Small intestine (tissue), 7 donors: ENCODE measurements around the gene MROH2A. TPM values are rescaled to one million over a fixed set of nuclear protein-coding genes. Genes with fewer than 3 reads are reported as not detected.

Experiments
- DNase-seq, 2 donors: peaks; one replicate each; pipeline versions ENCODE4 v3.0.0 to v3.0.0-alpha.2; 2013
- FAIRE-seq: peaks from 2 replicates; lab custom pipeline; 2012; peaks lifted over from hg19 to GRCh38; lab: Jason Lieb, UNC
- H3K27ac ChIP-seq, 3 donors: one replicate each; pipeline ENCODE4 v1.5.1; 2013; ENCODE audit warnings: low read length in 2 of 3, mild to moderate bottlenecking in 2 of 3, control low read depth in 1 of 3, inconsistent platforms in 1 of 3, low read depth in 1 of 3, moderate library complexity in 1 of 3
- H3K27me3 ChIP-seq, 3 donors: one replicate each; pipeline ENCODE4 v1.6.1; 2013; ENCODE audit warnings: low read length in 3 of 3, inconsistent platforms in 1 of 3; ENCODE audit not compliant: control insufficient read depth in 3 of 3, insufficient read depth in 3 of 3
- H3K36me3 ChIP-seq, 3 donors: one replicate each; pipeline ENCODE4 v1.6.1; 2013; ENCODE audit warnings: low read length in 3 of 3, inconsistent platforms in 1 of 3, low read depth in 1 of 3, mild to moderate bottlenecking in 1 of 3, moderate library complexity in 1 of 3; ENCODE audit not compliant: control insufficient read depth in 3 of 3, insufficient read depth in 2 of 3
- H3K4me1 ChIP-seq, 3 donors: one replicate each; pipeline ENCODE4 v1.6.1; 2013; ENCODE audit warnings: low read length in 2 of 3, inconsistent platforms in 1 of 3, low read depth in 1 of 3, mild to moderate bottlenecking in 1 of 3, moderate library complexity in 1 of 3; ENCODE audit not compliant: control insufficient read depth in 3 of 3, insufficient read depth in 2 of 3
- H3K4me3 ChIP-seq, 3 donors: one replicate each; pipeline ENCODE4 v1.5.1; 2013; ENCODE audit warnings: low read length in 3 of 3, control low read depth in 1 of 3, inconsistent platforms in 1 of 3, low read depth in 1 of 3, mild to moderate bottlenecking in 1 of 3, moderate library complexity in 1 of 3
- H3K9me3 ChIP-seq, 2 donors: one replicate each; pipeline ENCODE4 v1.6.1; 2013; ENCODE audit warnings: low read depth in 1 of 2, low read length in 1 of 2; ENCODE audit not compliant: control insufficient read depth in 2 of 2, insufficient read depth in 1 of 2
- WGBS, 3 donors: extraction: QIAGEN DNeasy Blood & Tissue Kit; methylation state at CpG; one replicate each; pipeline ENCODE4 v1.1.7; 2013; 5-methylcytosine and 5-hydroxymethylcytosine counted together
- polyA plus RNA-seq, 4 donors: library from polyadenylated mRNA; stranded (reverse) in 3 of 4; unstranded in 1 of 4; fragments of 200-250 nt in 3 of 4; fragments of 120-200 nt in 1 of 4; gene quantifications; one replicate each; pipeline versions ENCODE4 v1.2.1 to v1.2.3, GENCODE V29; 2013
- donor health status: healthy with polysubstance abuse.
- donor health status: control.
- donor health status: control.
- donor health status: Bipolar disorder and iron deficiency.
- donor health status: healthy.

MROH2A gene
- polyA plus RNA-seq, 4 donors = 0.19 to 1.6 (median 0.42) TPM

DNA sequence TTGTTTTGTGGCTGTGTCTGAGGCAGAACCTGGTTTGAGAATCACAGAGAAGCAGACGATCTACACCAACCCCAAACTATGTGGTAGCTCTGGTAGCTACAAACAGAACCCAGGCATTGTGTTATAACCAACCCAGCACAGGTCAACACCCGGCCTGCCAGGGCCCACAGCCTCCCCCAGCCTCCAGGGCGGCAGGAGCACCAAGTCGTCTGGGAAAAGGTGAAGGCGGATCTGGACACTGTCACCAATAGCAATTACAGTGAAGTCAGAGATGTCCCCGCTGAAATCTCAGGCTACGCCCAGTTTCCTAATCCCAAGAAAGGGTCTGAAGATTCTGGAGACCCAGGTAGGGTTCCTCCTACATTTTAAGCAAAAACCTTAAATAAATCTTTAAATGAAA lies 72.6 kb downstream of the MROH2A start:
- FAIRE-seq (no peak), DNase-seq (no peak)
- Histone ChIP-seq H3K9me3 (no peaks in the 10 kb centered on the region), H3K4me1 (peaks cover 0 to 6% (median 0%) of the 10 kb centered on the region in 3 donors), H3K27me3 (no peaks in the 10 kb centered on the region), H3K36me3 (peaks cover 0 to 40% (median 0%) of the 10 kb centered on the region in 3 donors), H3K27ac (no peak overlapping the region), H3K4me3 (no peak overlapping the region)
- 94 to 95% (median 95%) methylated on average over 7 of the region's 7 CpGs for WGBS, 3 donors

GRCh38 chr2:233851169-233851568 lies 73.0 kb downstream of the MROH2A start:
- H3K4me1 ChIP-seq = peaks cover 0 to 6% (median 0%) of the 10 kb centered on the region in 3 donors
- FAIRE-seq (no peak), DNase-seq (no peak)
- H3K27ac ChIP-seq = no peak overlapping the region
- 93 to 96% (median 96%) methylated on average over 6 of the region's 6 CpGs for WGBS, 3 donors
- no peaks in the 10 kb centered on the region for H3K27me3 ChIP-seq
- H3K4me3 ChIP-seq = no peak overlapping the region
- H3K9me3 ChIP-seq = no peaks in the 10 kb centered on the region
- peaks cover 0 to 40% (median 0%) of the 10 kb centered on the region in 3 donors for H3K36me3 ChIP-seq

DNA sequence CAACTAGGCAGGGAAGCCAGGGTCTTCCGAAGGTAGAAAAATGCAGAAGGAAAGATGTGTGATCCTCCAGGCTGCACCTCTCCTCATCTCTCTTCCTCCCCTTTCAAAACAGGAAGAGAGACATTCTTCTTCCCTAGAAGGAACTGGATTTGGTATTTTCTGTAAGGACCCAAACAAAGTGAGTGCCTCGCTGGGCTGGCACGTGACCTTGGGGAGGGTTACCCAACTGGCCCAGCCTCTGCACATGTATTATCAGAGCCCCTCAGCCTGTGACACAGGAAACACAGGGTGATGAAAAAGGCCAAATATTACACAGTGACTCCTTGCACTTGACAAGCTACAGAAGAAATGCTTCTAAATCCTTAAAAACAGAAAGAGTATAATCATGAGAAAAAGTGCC lies 73.9 kb downstream of the MROH2A start:
- WGBS, 3 donors = 74 to 91% (median 75%) methylated on average over 3 of the region's 3 CpGs
- FAIRE-seq = no peak

DNA sequence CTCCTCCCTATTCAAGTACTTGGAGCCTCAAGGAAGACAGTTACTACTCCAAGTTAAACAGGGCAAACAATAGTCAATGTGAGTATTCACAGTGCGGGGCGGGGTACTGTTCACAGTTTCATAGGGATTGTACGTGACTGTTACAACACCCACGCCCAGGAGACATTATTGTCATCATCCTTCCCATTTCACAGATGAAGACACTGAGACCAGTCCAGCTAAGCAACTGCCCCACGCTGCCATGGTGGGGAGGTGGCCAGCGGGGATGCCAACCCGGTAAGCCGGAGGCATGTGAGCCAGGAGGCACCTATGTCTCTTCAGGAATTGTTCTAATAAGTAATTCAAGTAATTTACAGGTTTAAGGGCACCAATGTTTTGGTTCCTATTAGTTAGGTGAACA lies 75.2 kb downstream of the MROH2A start:
- H3K9me3 ChIP-seq = no peaks in the 10 kb centered on the region
- DNase-seq = no peak
- no peak for FAIRE-seq
- H3K4me3 ChIP-seq = peak overlapping the region; percentile 58 to 92 (median 75)
- WGBS, 3 donors = 26 to 36% (median 28%) methylated on average over 8 of the region's 8 CpGs
- peaks cover 0 to 10% (median 0%) of the 10 kb centered on the region in 3 donors for H3K4me1 ChIP-seq
- peaks cover 0 to 23% (median 0%) of the 10 kb centered on the region in 3 donors for H3K36me3 ChIP-seq
- no peak overlapping the region for H3K27ac ChIP-seq
- H3K27me3 ChIP-seq = no peaks in the 10 kb centered on the region

More for the DNA sequence above, 73.9 kb downstream of the MROH2A start:
- H3K27me3 ChIP-seq = no peaks in the 10 kb centered on the region
- H3K9me3 ChIP-seq = no peaks in the 10 kb centered on the region
- no peak for DNase-seq
- no peak overlapping the region for H3K4me3 ChIP-seq
- H3K4me1 ChIP-seq = peaks cover 0 to 6% (median 0%) of the 10 kb centered on the region in 3 donors
- peaks cover 0 to 32% (median 0%) of the 10 kb centered on the region in 3 donors for H3K36me3 ChIP-seq
- H3K27ac ChIP-seq = no peak overlapping the region

GRCh38 chr2:233853883-233854240 lies 75.7 kb downstream of the MROH2A start:
- WGBS, 3 donors = 0 to 1% (median 0%) methylated on average over 12 to 25 of the region's 25 CpGs
- no peak overlapping the region for H3K27ac ChIP-seq
- no peak for DNase-seq
- peak overlapping the region; percentile 58 to 92 (median 75) for H3K4me3 ChIP-seq
- H3K4me1 ChIP-seq = peaks cover 0 to 10% (median 0%) of the 10 kb centered on the region in 3 donors
- FAIRE-seq = no peak
- no peaks in the 10 kb centered on the region for H3K27me3 ChIP-seq
- peaks cover 0 to 18% (median 0%) of the 10 kb centered on the region in 3 donors for H3K36me3 ChIP-seq
- no peaks in the 10 kb centered on the region for H3K9me3 ChIP-seq

DNA sequence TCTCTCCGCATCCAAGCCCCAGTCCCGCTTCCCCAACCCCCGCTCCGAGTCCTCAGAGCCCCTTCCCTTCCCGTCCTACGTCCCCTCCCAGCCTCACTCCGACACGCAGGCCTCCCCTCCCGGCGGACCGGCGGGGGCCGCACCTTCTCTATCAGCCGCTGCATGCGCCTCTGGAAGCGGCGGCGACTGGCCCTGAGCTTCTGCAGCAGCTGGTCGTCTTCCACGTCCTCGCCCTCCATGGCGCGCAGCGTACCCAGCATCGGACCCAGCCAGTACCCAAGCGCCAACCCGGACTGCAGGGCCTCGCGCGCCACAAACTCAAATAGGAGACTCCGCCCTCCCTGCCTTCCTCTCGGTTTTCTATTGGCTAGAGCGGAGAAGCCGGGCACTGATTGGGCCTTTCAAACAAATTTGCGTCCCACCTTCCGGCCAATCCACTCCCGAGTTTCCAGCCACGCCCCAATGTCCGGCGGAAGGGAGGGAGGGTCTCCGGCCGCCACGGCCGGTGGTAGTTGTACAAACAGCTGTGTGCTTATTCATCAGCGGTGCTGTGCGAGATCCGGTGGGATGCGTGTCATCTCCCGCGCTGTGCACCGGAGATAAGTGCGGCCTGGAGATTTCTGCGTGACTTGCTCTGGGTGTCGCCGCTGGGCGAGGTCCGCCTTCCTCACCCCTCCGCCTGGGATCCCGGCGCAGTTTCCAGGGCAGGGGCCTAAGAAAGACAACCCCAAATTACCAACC lies 76.3 kb downstream of the MROH2A start, which contains the start of gene HJURP:
TSS of gene HJURP (minus strand) at position 295 of the 741 bp plus-strand sequence. CDS start at position 260, 35 bp downstream.
- DNase-seq (peak; percentile 95 to 97), FAIRE-seq (no peak)
- no peaks in the 10 kb centered on the region for H3K27me3 ChIP-seq
- H3K4me3 ChIP-seq = peak within 1 kb of the TSS; percentile 58 to 92 (median 75)
- peak within 1 kb of the TSS in 2 of 3 donors; percentile 59 to 75 for H3K27ac ChIP-seq
- H3K9me3 ChIP-seq = no peaks in the 10 kb centered on the region
- WGBS, 3 donors = 0 to 1% (median 0%) methylated on average over 59 to 60 of the region's 60 CpGs
- H3K36me3 ChIP-seq = peaks cover 0 to 14% (median 0%) of the 10 kb centered on the region in 3 donors
- H3K4me1 ChIP-seq = peaks cover 0 to 10% (median 0%) of the 10 kb centered on the region in 3 donors

- FAIRE-seq (no peak), DNase-seq (no peak)
- no peak overlapping the region for H3K27ac ChIP-seq
- WGBS, 3 donors = 87 to 93% (median 87%) methylated on average over 5 of the region's 5 CpGs
- peaks cover 0 to 10% (median 0%) of the 10 kb centered on the region in 3 donors for H3K4me1 ChIP-seq
- no peaks in the 10 kb centered on the region for H3K27me3 ChIP-seq
- no peaks in the 10 kb centered on the region for H3K9me3 ChIP-seq
- no peak overlapping the region for H3K4me3 ChIP-seq
- peaks cover 0 to 9% (median 0%) of the 10 kb centered on the region in 3 donors for H3K36me3 ChIP-seq
These were observed 77.2 kb downstream of the MROH2A start for GRCh38 chr2:233855345-233855744.

DNA sequence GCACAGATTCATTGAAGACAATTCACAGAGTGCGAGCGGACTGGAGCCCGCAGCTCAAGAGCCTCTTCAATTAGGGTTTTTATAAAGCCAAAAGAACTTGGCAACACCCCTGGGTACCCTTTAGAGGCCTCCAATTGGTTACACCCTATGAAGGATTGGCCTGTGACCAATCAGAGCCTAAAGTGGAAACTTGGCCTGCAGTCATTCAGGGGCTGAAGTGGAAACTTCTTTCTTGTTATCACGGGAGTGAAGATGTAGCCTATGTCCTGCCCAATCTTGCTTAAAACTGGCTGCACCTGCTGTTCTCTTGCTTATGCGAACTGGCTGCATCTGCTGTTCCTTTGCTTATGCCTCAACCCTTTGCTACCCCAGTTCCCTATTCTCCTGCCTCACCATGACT lies 78.1 kb downstream of the MROH2A start:
- Histone ChIP-seq H3K27me3 (no peaks in the 10 kb centered on the region), H3K4me3 (no peak overlapping the region), H3K27ac (no peak overlapping the region), H3K36me3 (peaks cover 0 to 6% (median 0%) of the 10 kb centered on the region in 3 donors), H3K4me1 (peaks cover 0 to 10% (median 0%) of the 10 kb centered on the region in 3 donors), H3K9me3 (no peaks in the 10 kb centered on the region)
- 95 to 96% (median 95%) methylated on average over 5 of the region's 5 CpGs for WGBS, 3 donors
- no peak for DNase-seq
- no peak for FAIRE-seq
